CD4-positive, alpha-beta T cell treated with Interleukin-4 for 1 hour (primary cell): ENCODE measurements around the gene POLN.

Source experiments
- DNase-seq, 2 donors: peaks; one replicate each; pipeline ENCODE4 v3.0.0-alpha.2; 2020 to 2022

The POLN gene

GRCh38 chr4:2262145-2262943 lies 20.4 kb upstream of the POLN start:
- peak; percentile 99 for DNase-seq

- no peak for DNase-seq
Observed at GRCh38 chr4:2261853-2262144, 19.9 kb upstream of the POLN start, which contains the start of gene MXD4. Gene MXD4, minus strand, starts transcription at chr4:2262109. Its CDS starts 129 bp downstream, at chr4:2261980.

- peak; percentile 26 to 46 for DNase-seq
Observed at GRCh38 chr4:2261110-2261852, 19.4 kb upstream of the POLN start.

GRCh38 chr4:2260344-2261109 lies 18.6 kb upstream of the POLN start:
- DNase-seq: peak in 1 of 2 donors; percentile 8

- DNase-seq: peak in 1 of 2 donors; percentile 9
Observed at GRCh38 chr4:2259541-2260343, 17.8 kb upstream of the POLN start.

- peak in 1 of 2 donors; percentile 2 for DNase-seq
Observed at GRCh38 chr4:2259036-2259540, 17.2 kb upstream of the POLN start.

- DNase-seq: peak in 1 of 2 donors; percentile 10
Observed at GRCh38 chr4:2258091-2259035, 16.4 kb upstream of the POLN start.

GRCh38 chr4:2257361-2258081 lies 15.6 kb upstream of the POLN start:
- peak in 1 of 2 donors; percentile 5 for DNase-seq

- peak in 1 of 2 donors; percentile 0 for DNase-seq
Observed at GRCh38 chr4:2256781-2257191, 14.9 kb upstream of the POLN start.

- DNase-seq: peak in 1 of 2 donors; percentile 5
Observed at GRCh38 chr4:2256156-2256731, 14.3 kb upstream of the POLN start.

GRCh38 chr4:2255501-2256155 lies 13.7 kb upstream of the POLN start:
- peak in 1 of 2 donors; percentile 8 for DNase-seq

GRCh38 chr4:2254665-2255500 lies 13.0 kb upstream of the POLN start:
- peak in 1 of 2 donors; percentile 8 for DNase-seq

GRCh38 chr4:2253160-2254084 lies 11.5 kb upstream of the POLN start:
- DNase-seq: peak in 1 of 2 donors; percentile 8

GRCh38 chr4:2252530-2253091 lies 10.7 kb upstream of the POLN start:
- DNase-seq: peak in 1 of 2 donors; percentile 8

GRCh38 chr4:2251795-2252529 lies 10.0 kb upstream of the POLN start:
- DNase-seq: peak in 1 of 2 donors; percentile 8
